AML-193 (cell line): ENCODE results near the gene PSMB5.

ENCODE experiments used
- DNase-seq, 2 experiments: peaks; one replicate each; lab custom pipeline; 2025; lab: John Stamatoyannopoulos, UW

PSMB5 gene

DNA sequence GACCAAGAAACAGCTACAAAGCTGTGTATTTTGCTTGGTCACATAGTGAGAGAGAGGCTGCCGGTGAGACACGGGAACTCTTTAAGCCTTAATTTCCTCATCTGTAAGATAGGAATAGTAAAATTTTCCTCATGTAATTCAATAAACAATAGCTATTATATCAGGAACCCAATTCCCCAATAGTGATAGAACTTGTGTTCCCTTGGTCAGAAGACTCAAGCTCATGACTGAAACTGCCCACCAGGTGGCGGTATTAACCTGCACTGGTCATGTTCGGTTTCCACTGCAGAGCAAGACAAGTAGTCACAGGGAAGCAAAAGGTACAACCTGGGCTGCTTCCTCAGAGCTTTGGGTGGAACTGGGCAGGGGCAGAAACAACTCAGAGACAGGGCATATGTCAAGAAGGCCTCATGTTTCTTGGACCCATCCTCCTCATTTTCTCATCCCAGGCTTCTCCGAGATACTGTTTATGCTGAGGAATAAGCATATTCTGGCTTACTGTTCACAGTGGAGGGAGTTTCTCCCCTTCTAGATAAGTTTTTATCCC lies 48.1 kb downstream of the PSMB5 start:
- peak; percentile 68 to 78 for DNase-seq

DNA sequence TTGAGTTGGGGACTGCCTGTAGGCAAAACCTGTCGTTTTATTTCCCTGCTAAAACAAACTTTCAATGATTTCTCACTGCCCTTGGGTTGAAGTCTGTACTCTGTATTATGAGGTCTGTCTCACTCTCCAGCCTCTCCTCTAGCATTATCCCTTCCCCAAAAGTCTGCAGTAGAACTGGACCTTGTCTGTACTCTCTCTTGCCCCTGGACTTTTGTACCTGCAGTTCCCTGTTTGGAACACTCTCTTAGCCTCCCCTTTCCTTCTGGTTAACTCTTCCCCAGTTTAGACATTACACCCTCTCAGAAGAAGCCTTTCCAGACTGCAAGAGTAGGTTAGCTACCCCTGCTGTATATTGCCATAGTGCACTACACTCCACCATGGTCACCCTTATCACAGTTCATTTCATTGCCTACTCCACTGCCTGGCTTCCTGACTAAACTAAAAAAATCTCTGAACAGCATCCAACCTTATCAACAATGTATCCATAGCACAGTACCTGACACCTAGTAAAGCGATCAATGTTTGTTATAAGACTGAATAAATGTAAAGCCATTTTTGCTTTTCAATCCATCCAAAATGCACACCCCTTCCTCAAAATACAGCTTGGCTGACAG lies 48.7 kb downstream of the PSMB5 start:
- no peak for DNase-seq

DNA sequence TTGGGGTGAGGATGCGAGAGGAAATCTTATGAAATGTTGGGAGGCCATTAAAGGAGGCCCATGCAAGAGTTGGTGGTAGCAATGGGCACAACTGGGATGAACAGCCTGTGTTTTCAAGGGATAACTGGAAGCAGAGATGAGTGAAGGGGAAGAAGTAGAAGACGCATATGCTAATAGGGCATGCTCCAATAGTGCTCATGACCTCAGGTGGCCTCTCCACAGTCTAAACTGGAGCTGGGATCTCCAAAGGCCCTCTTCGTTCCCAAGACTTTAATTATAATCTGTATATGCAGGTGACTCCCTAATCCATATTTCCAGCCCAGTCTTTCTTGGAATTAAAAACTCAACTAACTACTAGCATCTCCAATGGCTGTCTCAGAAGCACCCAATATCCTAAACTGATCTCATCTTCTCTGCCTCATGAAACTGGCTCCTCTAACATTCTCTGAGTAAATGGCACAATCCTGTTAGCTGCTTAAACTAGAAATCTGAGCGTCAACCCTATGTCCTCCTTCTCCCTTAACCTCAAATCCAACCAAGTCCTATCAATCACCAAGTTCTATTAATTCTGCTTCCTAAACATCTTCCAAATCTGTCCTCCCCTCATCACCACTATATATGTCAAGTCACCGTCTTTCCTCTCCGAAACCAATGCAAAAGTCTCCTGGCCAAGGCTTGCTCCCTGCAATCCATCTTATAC lies 49.6 kb downstream of the PSMB5 start:
- no peak for DNase-seq

DNA sequence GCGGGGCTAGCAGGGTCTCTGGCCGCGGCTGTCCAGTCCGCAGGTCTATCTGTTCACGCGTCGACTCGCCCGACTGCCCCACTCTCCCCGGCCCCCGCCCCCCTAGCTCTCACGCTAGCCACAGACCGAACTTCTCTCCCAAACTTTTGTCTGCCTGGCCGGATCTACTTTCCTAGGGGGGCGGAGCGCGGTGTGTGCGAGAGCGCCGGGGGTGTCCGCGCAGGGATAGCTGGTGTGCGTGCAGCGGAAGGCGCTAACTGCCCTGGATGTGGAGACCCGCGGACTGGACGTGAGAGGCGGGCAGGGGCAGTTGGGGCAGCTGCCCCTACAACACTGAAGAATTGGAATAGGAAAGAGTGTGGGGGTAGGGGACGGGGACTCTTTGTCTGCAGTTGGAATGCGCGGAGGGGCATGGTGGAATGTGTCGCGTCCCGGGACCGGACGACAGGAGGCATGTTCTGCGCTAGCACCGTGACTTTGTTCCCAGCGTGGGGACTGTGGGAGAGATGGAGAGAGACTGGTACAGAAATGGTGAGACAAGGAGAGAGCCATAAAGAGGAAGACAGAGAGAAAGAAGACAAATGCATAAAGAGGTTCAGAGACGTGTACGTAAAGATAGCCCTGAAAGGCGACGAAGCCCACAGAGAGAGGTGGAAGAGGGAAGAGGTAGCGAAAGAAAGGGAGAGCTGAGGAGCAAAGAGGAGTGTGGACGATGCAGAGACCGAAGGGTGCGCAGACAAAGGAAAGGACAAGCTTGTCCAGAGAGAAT lies 52.0 kb downstream of the PSMB5 start, which contains the start of gene AJUBA:
Gene AJUBA, minus strand, starts transcription at position 75 of the 769 bp plus-strand sequence. CDS start 285 bp downstream, outside the sequence.
- DNase-seq, result peak; percentile 61 to 71

DNA sequence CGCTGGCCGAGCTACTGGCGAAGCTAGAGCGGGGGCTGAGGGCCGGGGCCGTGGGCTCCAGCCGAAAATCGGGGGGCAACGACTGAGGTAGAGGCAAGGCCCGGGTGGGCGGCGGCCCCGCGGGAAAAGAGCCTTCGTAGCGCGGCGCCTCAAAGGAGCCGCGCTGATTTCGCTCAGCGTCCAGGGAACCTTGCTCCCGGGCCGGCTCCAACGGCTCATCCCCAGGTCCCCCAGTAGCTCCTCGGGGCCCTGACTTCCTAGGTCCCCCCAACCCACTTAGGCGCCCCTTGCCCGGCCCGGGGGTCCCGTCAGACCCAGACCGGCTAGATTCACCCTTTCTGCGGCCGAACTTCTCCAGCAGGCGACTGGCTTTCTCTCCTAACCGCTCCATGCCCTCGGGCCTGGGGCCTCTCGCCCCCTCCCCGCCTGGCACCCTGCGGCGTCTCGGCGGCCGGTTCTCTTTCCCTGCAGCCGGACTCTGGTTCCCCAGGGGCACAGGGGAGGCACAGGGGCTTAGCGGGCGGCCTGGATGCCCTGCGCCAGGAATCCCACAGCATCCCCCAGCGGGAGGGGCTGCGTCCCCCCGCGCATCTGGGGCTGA lies 52.7 kb downstream of the PSMB5 start:
- DNase-seq, result no peak

DNA sequence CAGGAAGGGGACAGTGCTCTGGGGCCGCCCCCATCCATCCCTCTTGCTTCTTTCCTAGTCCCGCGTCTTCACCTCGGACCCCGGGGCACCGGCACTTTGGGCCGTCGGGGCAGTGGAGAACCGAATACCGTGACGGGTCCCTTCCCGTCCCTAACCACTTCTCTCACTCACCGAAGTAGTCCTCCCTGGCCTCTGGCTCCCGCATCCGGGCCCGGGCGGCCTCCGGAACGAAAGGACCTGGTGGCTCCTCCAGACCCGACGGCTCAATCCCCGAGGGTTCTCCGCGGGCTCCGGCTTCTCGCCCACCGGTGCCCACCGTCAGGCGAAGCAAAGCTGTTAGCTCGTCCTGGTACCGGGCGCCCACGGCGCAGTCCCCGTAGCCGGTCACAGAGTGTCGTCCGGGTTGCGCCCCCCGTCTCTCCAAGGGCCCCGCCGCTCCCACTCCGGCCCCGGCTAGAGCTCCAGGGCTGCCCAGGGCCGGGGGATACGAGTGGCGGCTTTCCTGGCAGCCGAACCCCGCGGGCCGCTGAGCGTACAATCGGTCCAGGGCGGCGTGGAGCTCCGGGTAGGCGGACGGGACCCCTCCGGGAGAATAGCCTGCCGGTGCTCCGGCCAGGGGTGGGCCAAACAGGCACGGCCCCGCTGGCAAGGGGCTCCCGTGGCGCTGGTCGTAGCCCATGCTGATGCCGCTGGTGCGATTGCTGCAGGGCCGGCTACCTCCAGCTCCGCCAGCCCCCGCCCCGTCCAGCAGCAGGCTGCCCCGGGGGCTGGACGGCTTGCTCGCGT lies 53.4 kb downstream of the PSMB5 start:
- no peak for DNase-seq

DNA sequence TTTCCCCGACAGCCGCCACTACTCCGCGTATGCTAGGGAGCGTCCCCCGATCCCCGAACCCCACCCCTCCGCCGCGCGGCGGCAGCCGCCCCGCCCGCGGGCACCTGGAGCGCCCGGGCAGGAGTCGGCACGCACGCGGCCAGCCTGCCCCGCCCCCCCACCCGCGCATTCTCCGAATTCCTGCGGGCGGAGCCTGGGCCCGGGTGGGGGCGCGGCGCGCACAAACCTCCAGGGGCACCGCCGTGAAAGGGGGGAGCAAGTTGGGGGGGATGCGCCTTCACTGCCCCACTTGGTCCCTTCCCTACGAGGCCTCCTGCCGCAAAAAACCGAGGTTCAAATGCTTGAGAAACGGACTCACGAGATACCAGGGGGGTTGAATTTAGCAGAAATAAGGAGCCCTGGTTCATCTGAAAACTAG lies 54.0 kb downstream of the PSMB5 start:
- no peak for DNase-seq

DNA sequence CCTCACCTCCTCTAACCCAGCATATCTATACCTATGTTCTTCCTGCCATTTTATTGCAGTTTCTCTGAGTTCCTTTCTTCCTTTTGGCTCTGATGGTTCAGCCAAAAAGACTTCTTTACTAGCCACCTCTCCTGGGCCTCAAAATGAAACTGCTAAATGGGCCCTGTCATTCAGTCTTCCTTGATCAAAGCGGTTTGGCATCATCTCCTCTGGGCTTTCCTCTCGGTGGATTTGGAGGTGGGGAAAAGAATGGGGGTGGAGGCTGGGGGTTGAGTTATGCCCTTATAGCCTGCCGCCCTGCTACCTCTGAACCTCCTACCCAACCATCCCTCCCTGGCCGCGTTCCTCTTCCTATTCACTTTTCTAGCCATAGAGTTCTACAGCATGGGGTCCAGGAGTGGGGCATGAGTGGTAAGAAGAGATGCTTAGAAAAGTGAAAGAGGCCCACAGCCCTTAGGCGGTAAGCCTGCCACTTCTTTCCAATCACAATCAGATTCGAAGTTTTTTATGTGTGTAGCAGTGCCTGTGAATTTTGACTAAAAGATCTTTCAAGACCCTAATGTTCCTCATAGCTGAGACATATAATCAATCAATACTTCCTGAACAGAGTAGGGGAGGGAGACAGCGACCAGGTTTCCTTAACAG lies 54.8 kb downstream of the PSMB5 start:
- DNase-seq, result no peak

DNA sequence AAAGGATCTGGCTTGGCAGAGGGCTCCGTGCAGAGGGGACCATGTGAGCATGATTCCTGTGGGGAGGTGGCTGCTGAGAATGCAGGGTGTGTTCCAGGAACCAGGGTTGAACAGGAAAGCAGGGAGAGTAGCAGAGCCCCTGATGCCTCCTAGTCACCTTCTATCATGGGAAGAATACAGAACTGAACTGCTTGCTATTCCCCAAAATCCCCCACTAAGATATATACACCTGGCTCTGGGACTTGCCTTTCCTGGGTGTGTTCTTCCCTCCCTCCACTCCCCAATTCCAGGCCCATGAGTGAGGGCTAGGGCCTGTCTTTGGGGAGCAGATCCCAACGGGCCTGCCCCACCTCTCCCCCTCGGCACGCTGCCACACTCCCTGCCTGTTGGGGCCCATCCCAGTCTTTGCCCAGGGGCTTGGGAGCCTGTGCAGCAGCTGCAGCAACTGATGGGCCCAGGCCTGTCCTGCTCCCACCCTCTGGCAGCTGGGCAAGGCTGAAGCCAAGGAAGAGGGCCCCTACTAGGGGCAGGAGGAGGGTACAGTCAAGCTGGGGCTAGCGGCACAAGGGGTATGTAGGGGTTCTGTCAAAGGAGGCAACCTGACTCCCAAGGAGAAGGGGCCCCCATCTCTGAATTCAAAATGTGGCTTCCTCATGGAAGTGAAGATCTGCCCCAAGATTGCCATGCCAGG lies 55.6 kb downstream of the PSMB5 start:
- DNase-seq, result no peak

DNA sequence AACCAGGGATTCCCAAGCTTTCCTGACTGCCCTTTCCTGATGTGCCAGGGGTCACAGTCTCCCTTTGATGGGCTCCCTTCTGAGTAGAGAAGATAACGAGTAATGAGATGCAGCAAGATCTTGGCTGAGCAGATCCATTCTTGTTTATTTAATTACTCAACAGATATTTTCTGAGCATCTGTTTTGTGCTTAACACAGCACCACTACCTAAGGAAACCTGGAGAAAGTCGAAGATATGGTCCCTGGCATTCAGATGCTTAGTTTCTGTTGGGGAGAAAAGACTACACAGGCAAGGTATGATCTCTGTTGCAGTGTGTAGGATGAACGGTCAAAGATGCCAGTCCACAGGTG lies 56.2 kb downstream of the PSMB5 start:
- no peak for DNase-seq

DNA sequence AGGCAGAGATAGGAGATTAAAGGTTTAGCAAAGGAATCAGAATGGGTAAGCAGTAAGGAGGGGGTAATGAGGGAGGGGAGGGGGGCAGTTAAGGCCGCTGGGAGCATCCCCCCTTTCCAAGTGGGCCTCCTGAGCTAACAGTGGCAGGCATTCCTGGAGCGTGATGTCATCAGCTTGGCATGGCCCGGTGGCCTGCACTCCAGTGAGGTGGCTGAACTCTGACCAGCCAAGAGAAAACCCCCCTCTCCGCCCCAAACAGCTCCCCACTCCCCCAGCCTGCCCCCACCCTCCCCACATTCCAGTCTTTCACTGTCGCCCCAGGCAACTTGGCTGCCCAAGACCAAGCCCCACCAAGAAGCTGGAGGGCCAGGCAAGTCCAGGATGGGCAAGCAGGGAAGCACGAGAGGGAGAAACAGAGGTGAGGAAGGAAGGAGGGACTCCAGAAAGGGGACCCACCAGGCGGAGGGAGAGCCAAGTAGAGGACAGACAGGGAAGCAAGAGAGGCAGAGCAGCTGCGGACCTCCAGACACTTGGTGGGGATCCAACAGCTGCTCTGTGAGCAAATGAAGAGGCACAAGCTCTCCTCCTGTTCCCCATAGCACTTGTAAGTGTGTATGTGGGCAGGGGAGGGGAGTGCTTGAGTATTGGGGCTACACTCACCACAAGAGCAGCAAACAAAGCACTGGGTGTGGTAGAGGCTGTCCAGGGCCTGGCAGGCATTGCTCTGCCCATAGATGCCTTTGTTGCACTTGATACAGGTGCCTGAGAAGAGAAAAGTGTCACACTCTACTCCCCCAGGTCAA lies 56.8 kb downstream of the PSMB5 start:
- no peak for DNase-seq

DNA sequence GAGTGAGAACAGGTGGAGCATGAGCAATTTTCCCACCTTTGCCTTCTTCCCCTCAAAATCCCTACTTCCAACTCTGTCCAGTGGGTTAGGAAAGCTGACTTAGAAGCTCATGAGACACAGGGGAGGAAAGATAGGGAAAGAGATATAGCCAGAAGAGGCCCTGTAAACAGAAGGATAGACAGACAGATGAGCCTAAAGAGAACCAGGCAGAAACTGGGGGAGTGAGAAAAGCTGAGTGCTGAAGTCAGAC lies 57.3 kb downstream of the PSMB5 start:
- no peak for DNase-seq

DNA sequence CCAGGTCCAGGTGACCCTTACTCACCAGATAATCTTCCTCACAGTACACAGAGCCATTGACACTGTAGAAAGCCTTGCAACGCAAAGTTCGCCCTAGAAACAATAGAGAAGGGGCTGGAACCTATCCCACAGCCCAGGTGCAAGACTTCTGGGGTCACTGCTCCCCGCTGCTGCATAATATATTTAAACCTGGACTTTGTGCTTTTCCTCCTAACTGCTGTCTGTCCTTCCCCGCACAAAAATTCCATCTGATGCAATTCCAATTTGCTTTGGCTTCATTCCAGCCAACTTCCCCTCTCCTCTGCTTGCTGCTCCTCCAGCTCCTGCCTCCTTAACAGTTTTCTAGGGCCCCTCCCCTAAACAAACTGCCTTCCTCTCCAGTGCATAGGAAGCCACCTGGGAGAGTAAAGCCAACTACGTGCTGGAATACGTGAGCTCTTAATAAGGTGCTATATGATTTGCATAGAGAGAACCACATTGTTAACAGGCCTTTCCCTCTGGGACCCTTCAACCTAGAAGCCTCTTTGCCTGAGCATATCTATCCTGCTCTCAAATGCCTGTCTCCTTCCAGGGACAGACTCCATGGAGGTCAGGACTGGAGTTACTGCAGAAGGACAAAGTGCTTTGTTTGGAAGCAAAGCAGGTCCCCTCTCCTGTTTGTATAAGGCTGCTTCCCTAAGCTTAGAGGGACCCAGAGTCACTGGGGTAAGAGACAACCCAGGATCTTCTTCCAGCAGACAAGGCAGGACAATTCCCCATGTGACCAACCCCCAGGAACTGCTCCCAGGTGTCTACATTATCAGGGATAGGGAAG lies 57.9 kb downstream of the PSMB5 start:
- DNase-seq, result no peak
